ENCODE measurements around the gene RPS15.

Gene RPS15

DNA sequence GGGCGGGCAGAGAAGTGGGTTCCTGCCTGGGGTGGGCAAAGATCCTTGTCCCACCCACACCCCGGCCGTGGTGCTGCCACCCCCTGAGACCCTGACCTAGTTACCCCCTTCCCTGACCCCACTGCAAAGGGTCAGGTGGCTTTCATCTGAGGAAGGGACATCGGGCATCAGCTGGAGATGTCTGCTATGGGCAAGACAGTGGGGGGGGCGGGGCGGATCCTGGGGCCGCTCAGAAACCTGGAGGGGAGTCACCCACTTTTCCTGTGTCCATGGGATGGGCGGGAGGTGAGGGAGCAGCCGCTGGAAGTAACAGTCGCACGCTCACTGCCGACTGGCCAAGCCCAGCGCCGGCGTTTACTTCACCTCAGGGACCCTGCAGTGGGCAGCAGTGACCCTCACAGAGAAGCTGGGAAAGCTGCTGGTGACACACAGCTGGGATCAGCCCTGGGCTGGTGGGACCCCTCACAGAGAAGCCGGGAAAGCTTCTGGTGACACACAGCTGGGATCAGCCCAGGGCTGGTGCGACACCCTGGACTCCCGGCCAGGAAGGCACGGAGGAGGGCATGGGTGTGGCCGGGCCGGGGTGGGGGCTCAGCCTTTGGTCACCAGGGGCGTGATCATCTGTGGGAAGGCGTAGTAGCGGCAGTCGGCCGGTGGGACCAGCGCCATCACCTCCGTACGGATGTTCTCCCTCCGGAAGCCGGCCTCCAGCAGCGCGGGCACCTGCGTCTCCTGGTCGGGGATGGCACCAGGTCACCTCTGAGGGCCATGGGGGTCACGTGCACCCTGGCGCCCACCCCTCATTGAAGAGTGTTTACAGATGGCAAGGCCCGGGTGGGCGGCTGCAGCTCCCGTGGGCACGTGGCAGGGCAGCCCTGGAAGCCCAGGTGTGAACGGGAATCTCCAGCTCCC, 41.2 kb upstream of the RPS15 start:
- in situ Hi-C loops (cut with MboI; ENCODE audit: low pct_unique_long_range_greater_than_20kb, low sequenced_read_pairs, unreplicated experiment): loop anchor here (25.0 kb wide), 1 partner anchor 110 kb away; the partner anchor contains the start of genes EFNA2 and FAM174C
- TF ChIP-seq, protein P1, sequence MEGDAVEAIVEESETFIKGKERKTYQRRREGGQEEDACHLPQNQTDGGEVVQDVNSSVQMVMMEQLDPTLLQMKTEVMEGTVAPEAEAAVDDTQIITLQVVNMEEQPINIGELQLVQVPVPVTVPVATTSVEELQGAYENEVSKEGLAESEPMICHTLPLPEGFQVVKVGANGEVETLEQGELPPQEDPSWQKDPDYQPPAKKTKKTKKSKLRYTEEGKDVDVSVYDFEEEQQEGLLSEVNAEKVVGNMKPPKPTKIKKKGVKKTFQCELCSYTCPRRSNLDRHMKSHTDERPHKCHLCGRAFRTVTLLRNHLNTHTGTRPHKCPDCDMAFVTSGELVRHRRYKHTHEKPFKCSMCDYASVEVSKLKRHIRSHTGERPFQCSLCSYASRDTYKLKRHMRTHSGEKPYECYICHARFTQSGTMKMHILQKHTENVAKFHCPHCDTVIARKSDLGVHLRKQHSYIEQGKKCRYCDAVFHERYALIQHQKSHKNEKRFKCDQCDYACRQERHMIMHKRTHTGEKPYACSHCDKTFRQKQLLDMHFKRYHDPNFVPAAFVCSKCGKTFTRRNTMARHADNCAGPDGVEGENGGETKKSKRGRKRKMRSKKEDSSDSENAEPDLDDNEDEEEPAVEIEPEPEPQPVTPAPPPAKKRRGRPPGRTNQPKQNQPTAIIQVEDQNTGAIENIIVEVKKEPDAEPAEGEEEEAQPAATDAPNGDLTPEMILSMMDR (IDR thresholded peaks at IDR 0.05; ENCODE audit: extremely low read depth, insufficient read depth, missing control alignments): no peak
- no peak for DNase-seq (ENCODE audit: low spot score)

DNA sequence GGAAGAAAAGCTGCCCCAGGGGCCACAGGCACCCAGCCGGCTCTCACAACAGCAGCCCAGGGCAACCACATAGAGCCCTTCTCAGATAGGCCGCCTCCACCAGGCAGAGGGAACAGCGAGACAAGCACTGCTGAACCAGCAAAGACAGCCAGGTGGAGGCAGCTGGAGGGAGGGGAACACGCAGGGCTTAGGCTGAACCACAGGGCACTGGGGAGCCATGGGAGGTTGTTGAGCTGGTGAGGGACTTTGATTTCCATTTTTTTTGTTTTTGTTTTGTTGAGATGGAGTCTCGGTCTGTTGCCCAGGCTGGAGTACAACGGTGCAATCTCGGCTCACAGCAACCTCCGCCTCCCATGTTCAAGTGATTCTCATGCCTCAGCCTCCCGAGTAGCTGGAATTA, 40.4 kb upstream of the RPS15 start:
- DNase-seq (ENCODE audit: low spot score): no peak
- TF ChIP-seq, protein P1 (IDR thresholded peaks at IDR 0.05; ENCODE audit: extremely low read depth, insufficient read depth, missing control alignments): no peak
- in situ Hi-C loops (cut with MboI; ENCODE audit: low pct_unique_long_range_greater_than_20kb, low sequenced_read_pairs, unreplicated experiment): loop anchor here (25.0 kb wide), 1 partner anchor 111 kb away; the partner anchor contains the start of genes EFNA2 and FAM174C

DNA sequence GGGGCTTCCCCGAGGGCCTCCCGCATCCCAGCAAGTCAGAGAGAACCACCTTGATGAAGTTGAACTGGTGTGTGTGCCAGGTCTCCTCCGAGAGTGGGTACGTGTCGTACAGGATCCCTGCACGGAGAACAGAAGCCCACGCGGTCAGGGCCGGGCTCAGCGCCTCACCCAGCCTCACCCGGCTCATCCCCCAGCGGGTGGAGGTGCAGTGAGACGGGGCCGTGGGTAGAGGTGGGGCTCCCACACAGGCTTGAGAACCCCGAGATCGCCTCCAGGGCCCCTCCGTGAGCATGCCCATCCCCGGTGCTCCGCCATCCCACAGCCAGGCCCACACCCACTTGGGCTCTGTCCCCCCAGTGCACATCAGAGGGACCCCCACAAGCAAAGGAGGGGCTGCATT, 39.1 kb upstream of the RPS15 start:
- TF ChIP-seq, protein P1 (IDR thresholded peaks at IDR 0.05; ENCODE audit: extremely low read depth, insufficient read depth, missing control alignments): no peak
- in situ Hi-C loops (cut with MboI; ENCODE audit: low pct_unique_long_range_greater_than_20kb, low sequenced_read_pairs, unreplicated experiment): loop anchor here (25.0 kb wide), 1 partner anchor 112 kb away; the partner anchor contains the start of genes EFNA2 and FAM174C
- no peak for DNase-seq (ENCODE audit: low spot score)

DNA sequence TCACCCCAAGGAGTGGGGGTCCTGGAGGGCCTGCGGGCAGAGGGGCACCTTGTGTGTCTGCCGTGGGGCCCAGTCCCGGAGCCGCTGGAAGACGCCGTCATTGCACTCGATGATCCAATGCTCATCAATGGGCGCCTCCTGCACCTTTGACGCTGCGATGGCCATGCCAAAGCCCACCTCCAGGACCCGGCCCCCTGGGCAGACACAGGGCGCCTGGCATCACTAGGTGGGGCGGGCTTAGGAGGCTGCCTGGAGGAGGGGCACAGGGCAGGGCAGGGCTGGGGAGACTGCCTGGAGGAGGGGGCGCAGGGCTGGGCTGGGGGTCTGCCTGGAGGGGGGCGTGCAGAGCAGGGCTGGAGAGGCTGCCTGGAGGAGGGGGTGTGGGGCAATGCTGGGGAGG, 38.5 kb upstream of the RPS15 start:
- TF ChIP-seq, protein P1 (IDR thresholded peaks at IDR 0.05; ENCODE audit: extremely low read depth, insufficient read depth, missing control alignments): no peak
- DNase-seq (ENCODE audit: low spot score): no peak
- in situ Hi-C loops (cut with MboI; ENCODE audit: low pct_unique_long_range_greater_than_20kb, low sequenced_read_pairs, unreplicated experiment): loop anchor here (25.0 kb wide), 1 partner anchor 112 kb away; the partner anchor contains the start of genes EFNA2 and FAM174C

DNA sequence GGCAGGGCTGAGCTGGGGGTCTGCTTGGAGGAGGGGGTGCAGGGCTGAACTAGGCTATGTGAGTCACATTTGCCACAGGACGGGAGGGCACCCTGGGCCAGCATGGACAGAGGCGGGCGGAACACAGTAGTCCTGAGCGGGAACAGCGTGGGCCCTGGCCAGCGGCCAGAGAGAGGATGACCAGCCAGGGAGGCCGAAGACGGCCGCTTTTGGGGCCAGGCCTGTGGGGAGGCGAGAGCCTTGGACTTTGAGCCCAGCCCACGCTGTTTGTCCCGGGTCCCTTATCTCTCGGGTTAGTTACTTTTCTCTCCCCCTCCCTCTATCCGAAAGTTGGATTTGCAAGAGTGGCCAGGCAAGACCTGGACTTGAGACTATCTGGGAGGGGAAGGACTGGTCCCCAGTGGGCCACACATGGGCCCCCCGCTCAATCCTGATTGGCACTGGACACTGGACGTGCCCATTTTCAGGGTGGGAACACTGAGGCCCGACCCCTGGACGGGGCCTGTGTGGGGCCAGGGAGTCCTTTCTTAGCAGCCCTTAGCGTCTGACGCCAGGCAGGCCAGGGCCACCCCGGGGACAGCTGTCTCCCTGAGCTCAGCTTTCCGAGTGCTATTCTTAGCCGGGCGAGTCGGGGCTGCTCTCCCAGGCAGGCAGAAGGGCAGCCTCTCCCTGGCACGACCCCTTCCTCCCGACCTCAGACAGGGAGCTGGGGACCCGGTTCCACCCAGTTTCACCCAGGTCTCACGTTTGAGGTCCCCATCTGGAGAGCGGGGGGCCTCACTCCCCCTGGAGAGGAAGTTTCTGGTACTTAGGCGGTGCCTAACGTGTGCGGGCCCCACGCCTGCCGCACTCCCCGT, 37.7 kb upstream of the RPS15 start:
- peak; percentile 71 for DNase-seq (ENCODE audit: low spot score)
- in situ Hi-C loops (cut with MboI; ENCODE audit: low pct_unique_long_range_greater_than_20kb, low sequenced_read_pairs, unreplicated experiment): no loop called here

More for the DNA sequence above, 37.7 kb upstream of the RPS15 start:
- TF ChIP-seq, protein P1 (IDR thresholded peaks at IDR 0.05; ENCODE audit: extremely low read depth, insufficient read depth, missing control alignments): no peak
